ENCODE data around the gene HEG1. TPM values are rescaled to one million over a fixed set of nuclear protein-coding genes. Genes with fewer than 3 reads are reported as not detected.

The HEG1 gene
- total and polyA plus RNA-seq, 11 donors, result 23.7 to 211 (median 111) TPM

- TF ChIP-seq CTCF (IDR thresholded peaks at IDR 0.05) (no peak), POLR2A (IDR thresholded peaks at IDR 0.05) (no peak)
- Histone ChIP-seq H3K27ac (peak overlapping the region in 2 of 12 donors; percentile 85 to 92), H3K27me3 (no peaks in the 10 kb centered on the region), H3K4me3 (no peak overlapping the region), H3K36me3 (no peaks in the 10 kb centered on the region), H3K4me1 (peaks cover 15 to 66% (median 57%) of the 10 kb centered on the region in 12 donors), H3K9me3 (no peaks in the 10 kb centered on the region)
- DNase-seq (no peak), ATAC-seq (no peak)
- WGBS, 4 donors, result 88 to 94% (median 90%) methylated on average over 3 of the region's 3 CpGs
- intact Hi-C loops (cut with DNase I), result loop anchor here in 5 of 10 donors (5.0 to 10.0 kb wide), 5 partner anchors 36 to 104 kb away; no protein-coding TSS in a partner anchor
Measured at GRCh38 chr3:125058529-125058928, 2.7 kb upstream of the HEG1 start.

GRCh38 chr3:125057186-125057850, 1.5 kb upstream of the HEG1 start:
- Histone ChIP-seq H3K4me3 (no peak overlapping the region), H3K27me3 (no peaks in the 10 kb centered on the region), H3K9me3 (no peaks in the 10 kb centered on the region), H3K4me1 (peaks cover 14 to 66% (median 57%) of the 10 kb centered on the region in 12 donors), H3K36me3 (no peaks in the 10 kb centered on the region), H3K27ac (peak overlapping the region in 10 of 12 donors; percentile 82 to 99 (median 94))
- TF ChIP-seq POLR2A (IDR thresholded peaks at IDR 0.05) (no peak), CTCF (IDR thresholded peaks at IDR 0.05) (no peak)
- intact Hi-C loops (cut with DNase I), result loop anchor here in 7 of 10 donors (2.0 to 10.0 kb wide), 7 partner anchors 35 to 105 kb away; no protein-coding TSS in a partner anchor
- no peak for DNase-seq
- no peak for ATAC-seq
- 82 to 83% (median 83%) methylated on average over 3 of the region's 3 CpGs for WGBS, 4 donors

- Histone ChIP-seq H3K27me3 (no peaks in the 10 kb centered on the region), H3K4me1 (peaks cover 16 to 68% (median 57%) of the 10 kb centered on the region in 12 donors), H3K27ac (peak overlapping the region; percentile 82 to 99 (median 94)), H3K4me3 (peak overlapping the region; percentile 73 to 97 (median 88)), H3K36me3 (peaks cover 0 to 7% (median 0%) of the 10 kb centered on the region in 9 donors), H3K9me3 (no peaks in the 10 kb centered on the region)
- peak in 1 of 4 donors; percentile 0 for ATAC-seq
- TF ChIP-seq POLR2A (IDR thresholded peaks at IDR 0.05) (no peak), CTCF (IDR thresholded peaks at IDR 0.05) (peak in 1 of 12 donors; percentile 8)
- intact Hi-C loops (cut with DNase I), result loop anchor here in 5 of 10 donors (2.0 to 10.0 kb wide), 6 partner anchors 33 to 107 kb away; no protein-coding TSS in a partner anchor
- DNase-seq, result peak; percentile 37 to 76 (median 46)
- 0 to 1% (median 0%) methylated on average over 17 to 78 of the region's 78 CpGs for WGBS, 4 donors
Measured at GRCh38 chr3:125055331-125055912, 375 bp downstream of the HEG1 start.

Measured in heart left ventricle (tissue), 16 donors.